ENCODE results near the gene PCK2. TPM values are rescaled to one million over a fixed set of nuclear protein-coding genes. Genes with fewer than 3 reads are reported as not detected.

PCK2 gene
- total and polyA plus RNA-seq, 2 of the 13 experiments (the other 11 are each of a cell fraction or from before 2014, with no cell fraction given), result 129 to 272 TPM

GRCh38 chr14:24131549-24131966 is 37.4 kb downstream of the PCK2 start (continued):
- TF ChIP-seq SRY (CRISPR knock-in tag; IDR thresholded peaks at IDR 0.05) (no peak), ZNF33B (CRISPR knock-in tag; IDR thresholded peaks at IDR 0.05) (0 out of 2 replicates have a peak, but pooled peaks have one; percentile 36), HNF4G (IDR thresholded peaks at IDR 0.05; ENCODE audit: borderline replicate concordance, low read depth, low read length) (0 out of 2 replicates have a peak, but pooled peaks have one; percentile 22), HNF4G (CRISPR knock-in tag; IDR thresholded peaks at IDR 0.05; ENCODE audit: borderline replicate concordance, low read depth) (no peak), EHMT2 (IDR thresholded peaks at IDR 0.05; ENCODE audit: borderline replicate concordance, low read depth, low read length) (0 out of 2 replicates have a peak, but pooled peaks have one; percentile 11), ZNF891 (CRISPR knock-in tag; IDR thresholded peaks at IDR 0.05) (no peak), HIC2 (CRISPR knock-in tag; IDR thresholded peaks at IDR 0.05; ENCODE audit: low read depth) (peak; percentile 10; the same call in 1 of the 2 replicates), ZNF792 (CRISPR knock-in tag; IDR thresholded peaks at IDR 0.05) (no peak)

GRCh38 chr14:24132061-24132685 is 38.1 kb downstream of the PCK2 start:
- BruUV-seq (replicated peaks), result no TSS peak
- H3K27ac ChIP-seq (ENCODE audit: extremely low read length, insufficient read depth, low read length), result peak overlapping the region; percentile 48
- no peak overlapping the region for H2AFZ ChIP-seq (ENCODE audit: low read length)
- no peak overlapping the region; the same call in 1 of the 2 replicates for H3K9ac ChIP-seq (ENCODE audit: insufficient read depth, low read depth, low read length)
- H3K9me3 ChIP-seq (ENCODE audit: low read length), result no peaks in the 10 kb centered on the region
- 88% methylated on average over 24 of the region's 24 CpGs for WGBS (ENCODE audit: low lambda C conversion rate)
- H3K4me1 ChIP-seq (ENCODE audit: insufficient read depth, low read length), result peaks cover 59% of the 10 kb centered on the region
- peaks cover 0 to under 1% of the 10 kb centered on the region in 2 experiments; a peak in 2 of 5 replicates for H3K36me3 ChIP-seq (replicated peaks in 1 of 2; ENCODE audit: control insufficient read depth in 1 of 2, insufficient read depth in 2 of 2, low read length in 2 of 2)
- H3K27me3 ChIP-seq (ENCODE audit: control insufficient read depth in 1 of 2, insufficient read depth in 2 of 2, low read length in 2 of 2), result no peaks in the 10 kb centered on the region; a peak in 1 of 5 replicates
- CTCF ChIA-PET (ENCODE audit: low intra/inter-chr PET ratio, low total read pairs), result no interaction called here
- H3K4me3 ChIP-seq (replicated peaks in 1 of 3; ENCODE audit: insufficient read depth in 1 of 3, low read depth in 2 of 3, low read length in 3 of 3), result no peak overlapping the region
- FAIRE-seq (no peak), DNase-seq (ENCODE audit: low spot score) (no peak), ATAC-seq (no peak)
- peaks cover 11% of the 10 kb centered on the region for H3K79me2 ChIP-seq (ENCODE audit: insufficient read depth, low read length)
- intact Hi-C loops (cut with micrococcal nuclease; ENCODE audit: unreplicated experiment) (no loop called here), in situ Hi-C loops (cut with HindIII; ENCODE audit: extremely low pct_ligation_motif_present, low pct_unique_long_range_greater_than_20kb) (loop anchor here (25.0 kb wide), 1 partner anchor 820 kb away; the partner anchor contains the start of genes BCL2L2, PABPN1 and PPP1R3E)
- POLR2A ChIA-PET, result interaction anchor here (1.5 to 22.7 kb wide), 6 partner anchors 9 to 38 kb away, joined by 4 to 977 read pairs (median 11); partner anchors contain the start of genes DCAF11, EMC9, IRF9 and NRL
- no peak overlapping the region; the same call in 1 of the 2 replicates for H3K4me2 ChIP-seq (ENCODE audit: low read depth, low read length)
- peaks cover 4% of the 10 kb centered on the region; the same call in 1 of the 2 replicates for H4K20me1 ChIP-seq (ENCODE audit: insufficient read depth, low read length)
- peak; percentile 70; the same call in 1 of the 2 replicates for TF ChIP-seq ZNF773 (CRISPR knock-in tag; IDR thresholded peaks at IDR 0.05; ENCODE audit: borderline replicate concordance)
- no peak for TF ChIP-seq NR2F6 (IDR thresholded peaks at IDR 0.05)
- TF ChIP-seq NR2F6 (CRISPR knock-in tag; IDR thresholded peaks at IDR 0.05), result no peak
- TF ChIP-seq RXRA (CRISPR knock-in tag; IDR thresholded peaks at IDR 0.05), result 0 out of 2 replicates have a peak, but pooled peaks have one; percentile 17
- TF ChIP-seq DRAP1 (CRISPR knock-in tag; IDR thresholded peaks at IDR 0.05), result no peak
- TF ChIP-seq, protein P1, sequence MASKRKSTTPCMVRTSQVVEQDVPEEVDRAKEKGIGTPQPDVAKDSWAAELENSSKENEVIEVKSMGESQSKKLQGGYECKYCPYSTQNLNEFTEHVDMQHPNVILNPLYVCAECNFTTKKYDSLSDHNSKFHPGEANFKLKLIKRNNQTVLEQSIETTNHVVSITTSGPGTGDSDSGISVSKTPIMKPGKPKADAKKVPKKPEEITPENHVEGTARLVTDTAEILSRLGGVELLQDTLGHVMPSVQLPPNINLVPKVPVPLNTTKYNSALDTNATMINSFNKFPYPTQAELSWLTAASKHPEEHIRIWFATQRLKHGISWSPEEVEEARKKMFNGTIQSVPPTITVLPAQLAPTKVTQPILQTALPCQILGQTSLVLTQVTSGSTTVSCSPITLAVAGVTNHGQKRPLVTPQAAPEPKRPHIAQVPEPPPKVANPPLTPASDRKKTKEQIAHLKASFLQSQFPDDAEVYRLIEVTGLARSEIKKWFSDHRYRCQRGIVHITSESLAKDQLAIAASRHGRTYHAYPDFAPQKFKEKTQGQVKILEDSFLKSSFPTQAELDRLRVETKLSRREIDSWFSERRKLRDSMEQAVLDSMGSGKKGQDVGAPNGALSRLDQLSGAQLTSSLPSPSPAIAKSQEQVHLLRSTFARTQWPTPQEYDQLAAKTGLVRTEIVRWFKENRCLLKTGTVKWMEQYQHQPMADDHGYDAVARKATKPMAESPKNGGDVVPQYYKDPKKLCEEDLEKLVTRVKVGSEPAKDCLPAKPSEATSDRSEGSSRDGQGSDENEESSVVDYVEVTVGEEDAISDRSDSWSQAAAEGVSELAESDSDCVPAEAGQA (IDR thresholded peaks at IDR 0.05; ENCODE audit: low read depth), result 0 out of 2 replicates have a peak, but pooled peaks have one; percentile 8
- TF ChIP-seq, protein P1 (CRISPR knock-in tag; IDR thresholded peaks at IDR 0.05; ENCODE audit: borderline replicate concordance), result no peak
